Measurements from ENCODE around the gene GRIK3.

GRIK3 gene

GRCh38 chr1:36975642-36976041 is 58.7 kb downstream of the GRIK3 start:
- DNase-seq: no peak

DNA sequence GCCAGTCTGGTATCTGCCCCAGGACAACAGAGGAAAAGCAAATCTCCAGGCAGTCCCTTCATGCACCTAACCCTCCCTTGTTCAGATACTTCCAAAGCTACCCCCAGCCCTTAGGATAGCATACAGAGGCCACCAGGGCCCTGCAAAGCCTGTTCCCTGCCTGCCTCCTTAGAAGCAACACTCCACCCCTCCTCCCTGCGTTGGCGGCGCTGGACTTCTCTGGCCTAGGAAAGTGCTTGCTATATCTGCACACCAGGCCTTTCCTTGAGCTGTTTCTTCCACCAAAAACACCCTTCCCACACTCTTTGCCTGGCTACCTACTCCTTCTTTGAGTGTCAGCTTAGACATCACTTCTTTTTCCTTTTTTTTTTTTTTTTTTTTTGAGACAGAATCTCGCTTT is 61.3 kb downstream of the GRIK3 start:
- no peak for DNase-seq

- DNase-seq: no peak
These were observed 62.3 kb downstream of the GRIK3 start for GRCh38 chr1:36971852-36972618.

GRCh38 chr1:36968730-36969129 is 65.6 kb downstream of the GRIK3 start:
- no peak for DNase-seq

GRCh38 chr1:36966242-36966641 is 68.1 kb downstream of the GRIK3 start:
- DNase-seq: peak; percentile 5

GRCh38 chr1:36965275-36966159 is 68.8 kb downstream of the GRIK3 start:
- DNase-seq: no peak

- no peak for DNase-seq
These were observed 69.5 kb downstream of the GRIK3 start for GRCh38 chr1:36964830-36965229.

DNA sequence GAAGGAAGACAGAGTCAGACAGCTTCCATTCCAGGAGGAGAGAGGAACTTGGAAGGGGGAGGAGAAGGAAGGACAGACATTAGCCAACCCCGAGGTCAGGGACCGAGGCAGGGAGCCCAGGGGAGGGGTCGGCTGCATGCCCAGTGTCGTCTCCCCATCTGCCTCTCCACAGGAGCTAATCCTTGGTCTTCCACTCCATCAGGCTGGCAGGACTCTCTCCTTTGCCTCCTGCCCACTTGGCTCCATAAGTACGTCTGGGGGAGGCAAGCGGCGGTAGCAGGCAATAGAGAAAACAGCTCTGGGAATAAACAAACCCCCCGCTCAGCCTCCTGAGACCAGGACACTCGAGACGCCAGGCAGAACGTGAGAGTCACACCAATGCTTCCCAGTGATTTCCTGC is 71.3 kb downstream of the GRIK3 start:
- DNase-seq: no peak

DNA sequence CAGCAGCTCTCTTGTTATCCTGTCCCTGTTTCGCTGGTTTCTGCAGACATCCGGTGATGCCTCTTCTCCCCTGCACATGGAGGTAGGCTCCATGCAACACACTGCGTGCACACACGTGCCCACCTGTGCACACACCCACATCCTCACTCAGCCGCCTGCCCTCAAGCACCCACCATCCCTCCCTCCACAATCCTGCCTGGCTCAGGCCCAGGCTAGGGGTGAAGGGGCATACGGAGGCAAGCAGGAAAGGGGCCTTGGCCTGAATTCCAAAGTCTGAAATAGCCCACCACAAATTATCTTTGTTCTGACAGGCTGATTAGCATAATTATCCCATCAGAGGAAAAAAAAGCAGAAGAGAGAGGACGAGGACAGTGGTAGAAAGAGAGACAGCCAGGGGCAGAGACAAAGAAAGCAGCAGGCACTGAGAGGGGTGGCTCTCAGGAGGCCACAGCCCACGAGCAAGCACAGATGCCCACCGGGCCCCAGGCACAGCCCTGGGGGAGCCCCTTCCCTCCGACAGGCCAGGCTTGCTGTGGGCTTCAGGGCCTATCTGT is 73.2 kb downstream of the GRIK3 start:
- no peak for DNase-seq

DNA sequence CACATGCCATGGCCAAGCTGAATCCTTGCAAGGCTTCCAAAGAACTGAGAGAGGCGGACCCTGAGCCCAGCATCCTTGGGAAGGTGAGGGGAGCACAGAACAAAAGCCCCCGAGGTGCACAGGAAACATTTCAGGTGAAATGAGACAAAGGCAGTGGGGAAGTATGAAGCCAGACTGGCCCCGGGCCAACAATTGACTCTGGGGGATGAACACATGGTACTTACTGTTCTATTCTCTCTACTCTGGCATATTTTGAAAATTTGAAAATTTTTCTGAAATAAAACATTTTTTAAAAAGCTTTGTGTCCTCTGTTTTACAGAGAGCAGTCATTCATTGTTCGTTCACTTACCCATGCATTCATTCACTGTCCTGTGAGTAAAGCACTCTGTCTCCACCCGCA is 77.7 kb downstream of the GRIK3 start:
- DNase-seq: no peak

DNA sequence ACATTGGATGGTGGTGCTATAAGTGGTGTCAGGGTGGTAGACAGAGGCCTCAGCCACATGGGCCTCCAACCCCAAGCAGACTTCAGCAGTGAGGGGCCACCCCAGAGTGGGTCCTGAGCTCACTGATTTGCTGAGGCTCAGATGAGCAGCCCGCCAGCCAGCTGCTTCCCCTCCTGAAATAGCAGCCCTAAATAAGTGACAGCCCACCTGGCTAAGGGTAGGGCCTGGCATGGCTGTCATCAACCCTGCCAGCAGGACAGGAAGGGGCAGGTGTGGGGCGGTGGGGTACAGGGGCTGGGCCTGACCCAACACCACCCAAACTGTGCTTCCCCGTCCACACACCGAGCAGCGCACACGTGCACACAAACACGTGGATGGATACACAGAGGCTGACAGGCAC is 79.3 kb downstream of the GRIK3 start:
- no peak for DNase-seq

DNA sequence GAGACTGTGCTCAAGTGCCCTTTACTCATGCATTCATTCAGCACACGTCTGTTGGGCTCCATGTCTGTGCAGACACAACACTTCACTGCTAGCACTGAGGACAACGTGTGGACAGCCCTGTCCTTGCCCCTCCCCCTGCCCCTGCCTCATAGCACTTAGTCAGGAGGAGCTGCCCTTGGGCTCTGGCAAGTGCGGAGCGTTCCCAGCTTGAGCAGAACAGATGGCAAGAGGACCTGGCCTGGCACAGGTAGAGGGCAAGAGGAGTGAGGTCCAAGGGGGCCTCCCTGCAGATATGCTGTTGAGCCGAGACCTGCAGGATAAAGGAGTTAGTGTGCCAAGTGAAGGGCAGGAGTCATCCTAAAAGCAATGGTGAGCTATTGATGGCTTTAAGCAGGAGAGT is 81.3 kb downstream of the GRIK3 start:
- no peak for DNase-seq

GRCh38 chr1:36951761-36952160 is 82.6 kb downstream of the GRIK3 start:
- DNase-seq: no peak

- no peak for DNase-seq
These were observed 83.0 kb downstream of the GRIK3 start for GRCh38 chr1:36951292-36951750.

GRCh38 chr1:36950604-36951291 is 83.6 kb downstream of the GRIK3 start:
- DNase-seq: no peak

DNA sequence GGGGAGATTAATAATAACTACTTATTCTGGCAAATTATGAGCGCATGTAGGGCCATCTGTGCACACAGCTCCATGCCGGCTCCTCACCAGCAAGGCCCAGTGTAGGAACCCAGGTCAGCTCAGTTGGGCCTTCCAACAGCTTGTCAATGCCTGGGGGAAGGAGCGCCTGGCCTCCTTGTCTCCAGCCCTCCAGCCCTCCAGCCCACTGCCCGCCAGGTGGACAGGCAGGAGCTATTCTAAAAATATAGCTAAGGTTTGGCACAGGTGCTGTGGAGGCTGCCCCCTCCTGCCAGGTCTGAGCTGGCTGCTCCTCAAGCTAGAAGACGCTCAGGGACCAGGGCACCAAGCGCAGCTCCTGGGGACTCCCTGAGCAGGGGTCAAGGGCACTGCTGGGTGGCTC is 85.7 kb downstream of the GRIK3 start:
- no peak for DNase-seq

DNA sequence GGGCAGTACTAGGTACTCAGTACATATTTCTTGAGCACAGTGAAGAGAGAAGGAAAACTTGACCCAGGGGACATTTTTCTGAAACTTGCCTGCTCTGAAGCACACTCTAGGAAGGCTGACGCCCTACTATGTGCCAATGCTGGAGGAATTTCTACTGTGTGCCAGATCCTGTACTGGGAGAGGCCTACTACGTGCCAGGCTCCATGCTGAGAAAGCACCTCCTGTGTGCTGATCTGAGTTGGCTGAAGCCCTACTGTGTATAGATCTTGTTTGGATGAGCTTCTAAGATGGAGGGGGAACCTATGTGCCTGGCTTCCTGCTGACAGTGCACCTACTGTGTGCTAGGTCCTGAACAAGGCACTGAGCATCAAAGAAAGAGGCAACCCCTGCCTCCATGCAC is 86.2 kb downstream of the GRIK3 start:
- no peak for DNase-seq

DNA sequence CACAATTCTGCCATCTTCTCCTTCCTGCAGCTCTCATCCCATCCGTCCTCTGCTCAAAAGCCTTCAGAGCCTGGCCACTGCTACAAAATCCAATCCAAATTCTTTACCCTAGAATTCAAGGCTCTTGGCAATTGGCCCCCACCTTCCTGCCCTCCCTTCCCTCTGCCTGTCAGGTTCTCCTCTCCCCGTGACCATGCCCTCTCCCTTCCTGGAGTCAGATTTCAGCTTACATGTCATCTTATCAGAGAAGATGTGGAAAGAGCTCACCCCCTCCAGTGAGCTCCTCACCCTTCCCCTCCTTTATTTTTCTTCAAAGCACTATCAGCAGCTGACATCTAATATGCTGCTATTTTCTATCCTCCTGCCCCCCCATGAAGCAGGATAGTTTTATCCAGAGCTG is 86.9 kb downstream of the GRIK3 start:
- no peak for DNase-seq

DNA sequence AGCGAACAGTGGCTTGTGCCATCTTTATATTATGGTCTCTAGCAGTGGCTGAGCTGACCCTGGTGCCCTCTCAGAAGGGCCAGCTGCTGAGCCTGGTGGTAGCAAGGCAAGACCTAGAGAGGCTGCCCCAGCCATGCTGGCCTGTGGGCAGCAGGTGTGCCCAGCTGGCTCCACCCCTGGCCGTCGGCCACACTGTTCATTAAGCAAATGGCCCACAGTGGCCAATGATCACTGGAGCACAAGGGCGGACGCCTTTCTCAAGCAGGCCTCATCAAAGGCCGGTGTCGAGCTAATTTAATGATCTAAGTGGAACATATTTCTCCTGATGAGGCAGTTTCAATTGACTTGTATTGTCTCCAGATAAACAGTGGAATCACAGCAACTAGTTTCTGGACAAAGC is 89.4 kb downstream of the GRIK3 start:
- DNase-seq: no peak

- no peak for DNase-seq
These were observed 92.2 kb downstream of the GRIK3 start for GRCh38 chr1:36942148-36942547.

- no peak for DNase-seq
These were observed 92.9 kb downstream of the GRIK3 start for GRCh38 chr1:36941316-36941978.

- DNase-seq: no peak
These were observed 95.5 kb downstream of the GRIK3 start for GRCh38 chr1:36938819-36939218.

DNA sequence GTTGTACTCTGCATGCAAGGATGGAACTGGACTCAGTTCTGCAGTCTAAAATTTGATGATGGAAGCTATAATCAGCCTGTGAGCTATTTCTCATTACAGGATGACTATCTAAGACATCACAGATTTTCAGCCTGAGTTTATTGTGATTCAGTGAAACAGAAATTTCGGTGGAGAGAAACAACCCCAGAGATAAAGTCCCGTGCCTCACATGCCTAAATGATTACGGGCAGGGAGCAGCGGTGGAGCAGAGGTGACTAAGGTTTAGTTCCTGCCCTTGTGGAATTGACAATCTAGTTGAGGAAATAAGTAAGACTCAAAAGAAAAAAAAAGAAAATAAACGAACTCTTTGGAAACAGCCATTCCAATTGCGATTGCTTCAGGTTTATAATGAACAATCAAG is 96.9 kb downstream of the GRIK3 start:
- DNase-seq: no peak
